ENCODE results near the gene WDR33.
A peak's percentile ranks its signal among the peaks of the same experiment; 100 is the strongest.
"Not testable (repeated sequence)": the region's sequence is repeated elsewhere in the genome, so short reads cannot be mapped to it uniquely, and the experiment has no call there.

The WDR33 gene

DNA sequence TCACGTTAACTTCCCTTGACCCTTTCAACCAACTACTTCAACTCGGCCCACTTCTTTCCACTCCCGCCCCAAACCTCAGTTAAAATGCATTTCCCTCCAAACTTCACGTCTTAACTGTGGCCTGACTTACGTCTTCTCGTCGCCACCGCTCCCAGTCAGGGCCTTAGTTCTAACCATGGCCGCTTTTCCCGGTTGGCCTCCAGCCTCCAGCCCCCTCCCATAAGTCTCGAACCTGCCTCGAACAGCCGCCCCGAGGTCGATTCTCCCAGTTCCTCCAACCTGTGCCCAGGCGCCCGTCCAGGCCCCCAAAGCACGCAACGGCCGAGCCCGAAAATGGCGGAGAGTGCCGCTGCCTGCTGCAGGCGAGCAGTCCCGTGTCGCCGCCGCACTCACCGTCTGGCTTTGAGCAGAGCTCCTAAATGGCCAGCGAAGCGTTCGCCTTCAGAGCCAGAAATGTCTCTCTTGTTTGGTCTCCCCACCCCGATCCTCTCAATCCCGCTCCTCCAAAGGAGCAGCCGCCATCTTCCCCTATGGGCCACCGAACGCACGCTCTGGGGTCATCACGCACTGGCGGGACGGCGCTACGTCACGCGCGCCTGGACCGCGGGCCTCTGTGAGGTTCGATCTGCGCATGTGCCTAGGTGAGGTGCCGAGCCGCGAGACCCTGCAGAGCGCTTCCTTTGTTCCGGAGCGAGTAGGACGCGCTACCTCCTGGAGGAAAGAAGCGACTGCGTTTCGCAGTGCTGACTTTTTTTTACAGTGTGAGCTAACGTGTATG, at the start of gene WDR33:
TSS of gene WDR33 (minus strand) at position 553 of the 778 bp plus-strand sequence. CDS start 40,190 bp downstream, outside the sequence.
- DNase-seq = peak; percentile 97

DNA sequence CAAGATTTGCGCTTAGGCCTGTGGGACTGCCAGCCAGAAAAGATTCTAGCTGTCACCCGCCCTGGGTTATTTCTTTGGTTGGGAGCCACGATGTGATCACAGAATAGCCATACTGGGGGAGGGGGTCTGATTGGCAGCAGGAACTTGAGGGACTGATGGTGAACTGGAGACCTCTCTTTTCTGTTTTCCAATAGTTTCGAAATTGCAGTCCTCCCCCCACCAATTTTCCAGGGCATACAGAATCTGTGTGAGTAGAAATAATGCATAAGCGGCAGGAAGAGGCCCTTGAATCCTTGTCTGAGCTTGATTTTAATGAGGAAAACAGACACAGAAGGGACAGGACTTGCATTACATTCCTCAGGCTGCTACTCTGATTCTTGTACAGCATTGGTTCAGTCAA, 49.2 kb upstream of the WDR33 start:
- no peak for DNase-seq

DNA sequence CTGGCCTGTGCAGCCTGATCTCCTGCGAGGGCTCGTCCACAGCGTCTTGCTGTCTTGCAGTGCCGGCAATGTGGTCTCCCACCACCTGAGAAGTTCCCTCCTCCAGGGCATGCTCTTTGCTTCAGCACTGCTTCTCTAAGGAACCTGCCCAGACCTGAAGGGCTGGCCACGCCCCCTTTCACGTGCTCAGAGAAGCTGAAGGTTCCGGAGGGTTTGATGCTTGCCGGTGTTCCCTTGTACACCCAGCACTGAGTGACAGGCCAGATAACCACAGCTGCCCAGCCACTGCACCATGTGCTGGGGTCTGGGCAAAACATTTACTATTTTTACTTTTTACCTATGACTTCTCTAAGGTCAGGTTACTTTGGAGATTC, 48.7 kb upstream of the WDR33 start:
- peak; percentile 50 for DNase-seq

DNA sequence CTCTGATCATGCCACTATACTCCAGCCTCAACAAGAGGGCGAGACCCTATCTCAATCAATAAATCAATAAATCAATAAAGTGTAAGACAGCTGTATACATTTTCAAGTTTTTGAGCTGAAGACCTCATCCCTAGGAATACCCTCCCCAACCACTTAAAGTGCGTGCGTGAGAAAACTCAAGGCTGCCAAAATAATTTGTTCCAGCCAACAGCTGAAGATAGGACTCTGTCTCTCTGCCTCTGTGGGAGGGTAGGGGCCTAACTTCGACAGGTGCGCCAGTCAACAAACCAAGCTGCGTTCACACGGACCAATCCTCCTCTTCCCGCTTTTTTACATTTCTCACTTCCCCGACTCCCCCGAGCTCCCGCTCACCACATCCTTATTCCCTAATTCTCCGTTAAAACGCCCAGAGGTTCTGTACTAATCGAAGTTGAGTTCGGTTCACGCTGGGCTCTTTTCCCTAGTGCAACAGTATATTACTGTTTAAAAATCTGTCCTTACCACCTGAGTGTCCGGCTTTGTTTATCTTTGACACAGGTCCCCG, 46.4 kb upstream of the WDR33 start:
- DNase-seq = peak; percentile 41

DNA sequence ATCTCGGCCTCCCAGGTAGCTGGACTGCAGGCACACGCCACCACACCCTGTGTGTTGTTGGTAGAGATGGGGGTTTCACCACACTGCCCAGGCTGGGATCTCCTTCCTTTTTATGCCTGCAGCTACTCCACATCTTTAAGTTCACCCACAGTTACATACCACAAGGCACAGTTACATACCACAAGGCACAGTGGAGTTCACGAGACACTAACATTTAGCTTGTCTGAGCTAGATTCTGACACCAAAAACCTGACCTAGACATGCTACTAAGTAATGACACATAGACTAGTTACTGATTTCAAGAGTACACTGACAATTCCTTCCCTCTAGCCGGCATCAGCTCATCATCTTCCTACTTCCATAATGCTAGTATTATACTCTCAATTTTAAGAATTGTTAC, 42.7 kb upstream of the WDR33 start:
- DNase-seq = peak; percentile 47

DNA sequence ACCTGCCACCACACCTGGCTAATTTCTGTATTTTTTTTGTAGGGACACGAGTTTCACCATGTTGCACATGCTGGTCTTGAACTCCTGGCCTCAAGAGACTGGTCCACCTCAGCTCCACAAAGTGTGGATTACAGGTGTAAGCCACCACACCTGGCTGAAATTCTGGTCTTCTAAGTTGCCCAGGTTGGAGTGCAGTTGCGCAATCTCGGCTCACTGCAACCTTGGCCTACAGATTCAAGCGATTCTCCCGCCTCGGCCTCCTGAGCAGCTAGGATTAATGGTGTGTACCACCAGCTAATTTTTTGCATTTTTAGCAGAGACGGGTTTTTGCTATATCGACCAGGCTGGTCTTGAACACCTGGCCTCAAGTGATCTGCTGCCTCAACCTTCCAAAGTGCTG, 41.4 kb upstream of the WDR33 start:
- no peak for DNase-seq

DNA sequence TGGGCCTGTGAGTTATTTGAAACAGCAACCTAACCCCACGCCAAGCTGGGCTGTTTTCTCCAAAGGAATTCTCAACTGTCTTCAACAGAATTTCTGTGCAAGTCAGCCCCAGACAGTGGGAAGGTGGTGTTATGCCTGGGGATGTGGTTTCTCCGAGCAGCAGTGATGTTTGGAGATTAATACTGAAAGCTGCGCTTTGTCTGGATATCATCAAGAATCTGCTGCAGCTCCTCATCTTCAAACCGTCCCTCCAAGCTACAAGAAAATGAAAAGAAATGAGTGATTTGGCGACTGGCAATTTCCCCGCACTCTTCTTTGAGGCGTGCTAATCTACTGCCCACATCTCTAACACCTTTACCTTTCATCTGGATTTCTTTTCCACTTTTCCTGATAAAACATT, 37.0 kb upstream of the WDR33 start:
- DNase-seq = peak; percentile 61

DNA sequence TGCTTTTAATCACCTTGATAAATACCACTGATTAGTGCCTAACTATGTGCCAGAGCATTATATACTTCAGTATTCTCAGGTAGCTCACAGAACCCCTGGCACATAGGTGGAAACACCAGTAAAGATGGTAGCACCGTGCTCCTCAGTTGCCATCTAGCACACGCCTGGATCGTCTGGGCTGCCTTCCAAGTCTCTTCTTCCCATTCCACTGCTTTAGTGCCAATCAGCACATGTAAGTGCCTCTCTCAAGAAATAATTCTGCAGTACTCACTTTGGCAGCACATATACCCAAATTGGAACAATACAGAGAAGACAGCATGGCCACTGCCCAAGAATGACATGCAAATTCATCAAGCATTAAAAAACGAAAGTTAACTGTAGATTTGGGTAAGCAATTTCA, 34.0 kb upstream of the WDR33 start:
- no peak for DNase-seq

DNA sequence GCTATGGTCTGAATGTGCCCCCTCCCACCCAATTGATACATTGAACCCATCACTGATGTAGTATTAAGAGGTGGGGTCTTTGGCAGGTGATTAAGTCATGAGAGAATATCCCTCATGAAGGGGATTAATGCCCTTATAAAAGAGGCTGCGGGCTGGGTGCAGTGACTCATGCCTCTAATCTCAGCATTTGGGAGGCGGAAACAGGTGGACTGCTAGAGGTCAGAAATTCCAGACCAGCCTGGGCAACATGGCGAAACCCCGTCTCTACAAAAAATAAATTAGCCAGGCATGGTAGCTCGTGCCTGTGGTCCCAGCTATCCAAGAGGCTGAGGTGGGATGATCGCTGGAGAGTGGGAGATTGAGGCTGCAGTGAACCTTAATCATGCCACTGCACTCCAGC, 32.7 kb upstream of the WDR33 start:
- DNase-seq = no peak

DNA sequence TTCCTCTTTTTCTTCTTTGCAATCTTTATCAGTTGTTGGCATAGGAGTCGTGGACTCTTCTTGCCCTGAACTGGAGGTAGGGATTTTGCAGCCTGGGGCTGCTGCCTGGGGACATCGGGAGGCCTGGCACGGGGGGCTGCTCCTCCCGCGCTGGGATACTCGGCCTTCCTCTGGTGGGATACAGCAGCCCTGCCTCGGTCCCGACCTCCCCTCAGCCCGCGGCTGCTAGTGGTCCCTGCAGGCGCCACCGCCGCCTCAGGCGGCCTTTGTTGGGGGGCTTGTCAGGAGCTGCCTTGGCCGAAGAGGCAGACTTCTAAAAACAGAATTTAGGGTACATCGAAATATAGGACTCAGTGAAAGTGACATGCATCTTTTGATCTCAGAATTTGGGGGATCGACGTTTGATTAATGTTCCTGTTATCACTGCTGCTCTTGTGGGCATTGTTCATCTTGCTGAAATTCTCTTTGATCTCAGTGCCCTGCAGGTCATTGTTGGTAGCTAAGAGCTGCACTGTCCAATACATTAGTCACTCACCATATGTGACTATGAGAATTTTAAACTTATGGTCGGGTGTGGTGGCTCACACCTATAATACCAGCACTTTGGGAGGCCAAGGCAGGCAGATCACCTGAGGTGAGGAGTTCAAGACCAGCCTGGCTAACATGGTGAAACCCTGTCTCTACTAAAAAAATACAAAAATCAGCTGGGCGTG, 30.7 kb upstream of the WDR33 start:
- DNase-seq = no peak

DNA sequence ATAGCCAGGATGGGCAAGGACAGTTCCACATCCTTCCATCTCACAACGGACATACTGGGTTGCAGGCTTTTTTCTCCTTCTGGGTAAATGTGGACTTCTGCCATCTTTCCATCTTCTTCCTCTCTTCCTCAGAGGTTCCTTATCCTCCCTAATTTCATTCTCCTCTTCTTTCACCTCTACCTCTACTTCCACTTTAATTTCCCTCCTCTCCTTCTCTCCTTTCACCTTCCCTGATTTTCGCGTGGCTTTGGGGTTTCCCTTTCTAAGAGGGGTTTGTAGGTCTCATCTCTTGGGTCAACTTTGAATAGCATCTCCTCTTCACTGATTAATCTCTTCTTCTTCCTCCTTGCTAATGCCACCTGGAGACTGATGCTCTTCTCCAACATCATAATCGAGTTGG, 29.9 kb upstream of the WDR33 start:
- DNase-seq = no peak

DNA sequence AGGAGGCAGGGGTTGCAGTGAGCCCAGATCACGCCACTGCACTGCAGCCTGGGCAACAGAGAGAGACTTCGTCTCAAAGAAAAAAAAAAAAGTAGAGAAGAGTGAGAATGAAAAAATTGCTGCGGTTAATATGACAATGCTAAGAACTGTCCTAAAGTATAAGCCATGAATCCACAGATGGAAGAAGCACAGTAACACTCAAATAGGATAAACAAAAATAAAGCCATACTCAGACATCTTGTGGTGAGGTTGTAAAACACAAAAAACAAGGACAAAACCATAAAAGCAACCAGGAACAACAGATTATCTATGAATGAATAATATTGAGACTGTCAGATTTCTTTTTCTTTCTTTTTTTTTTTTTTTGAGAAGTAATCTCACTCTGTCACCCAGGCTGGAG, 24.0 kb upstream of the WDR33 start:
- DNase-seq = no peak

DNA sequence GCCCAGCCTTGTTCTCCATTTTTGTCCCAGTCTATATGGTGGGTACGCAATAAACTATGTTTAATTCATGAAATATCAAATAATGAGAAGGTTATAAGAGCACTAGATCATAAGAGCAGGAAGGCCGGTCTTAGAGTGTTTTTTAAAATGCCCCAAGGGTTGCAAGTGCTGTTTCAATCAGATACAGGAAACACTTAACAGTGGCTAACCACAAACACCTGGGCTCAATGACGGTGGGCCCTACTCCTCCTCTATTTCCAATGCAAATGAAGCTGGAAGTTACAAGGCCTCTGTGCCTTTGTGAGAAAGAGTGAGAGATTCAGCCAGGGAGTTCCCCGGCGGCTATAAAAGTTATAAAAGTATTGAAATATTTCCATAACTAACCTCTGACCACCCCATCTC, 18.9 kb upstream of the WDR33 start:
- peak; percentile 85 for DNase-seq

DNA sequence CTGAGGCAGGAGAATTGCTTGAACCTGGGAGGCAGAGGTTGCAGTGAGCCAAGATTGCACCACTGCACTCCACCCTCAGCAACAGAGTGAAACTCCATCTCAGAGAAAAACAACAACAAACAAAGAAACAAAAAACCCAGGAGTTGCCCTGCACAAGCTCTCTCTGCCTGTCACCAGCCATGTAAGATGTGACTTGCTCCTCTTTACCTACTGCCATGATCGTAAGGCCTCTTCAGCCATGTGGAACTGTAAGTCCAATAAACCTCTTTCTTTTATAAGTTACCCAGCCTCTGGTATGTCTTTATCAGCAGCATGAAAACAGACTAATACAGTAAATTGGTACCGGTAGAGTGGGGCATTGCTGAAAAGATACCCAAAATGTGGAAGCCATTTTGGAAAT, 15.7 kb upstream of the WDR33 start:
- not testable (repeated sequence) for DNase-seq

DNA sequence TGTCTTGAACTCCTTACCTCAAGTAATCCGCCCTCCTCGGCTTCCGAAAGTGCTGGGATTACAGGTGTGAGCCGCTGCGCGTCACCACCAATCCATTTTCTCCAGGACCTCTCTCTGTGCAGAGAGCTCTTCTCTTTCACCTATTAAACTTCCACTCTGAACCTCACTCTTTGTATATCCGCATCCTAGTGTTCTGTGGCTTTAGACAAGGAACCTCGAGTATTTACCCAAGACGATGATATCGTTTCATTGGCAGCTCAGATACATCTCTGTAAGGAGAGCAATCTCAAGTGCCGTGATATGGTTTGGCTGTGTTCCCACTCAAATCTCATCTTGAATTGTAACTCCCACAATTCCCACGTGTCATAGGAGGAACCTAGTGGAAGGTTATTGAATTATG, 15.1 kb upstream of the WDR33 start:
- DNase-seq = no peak

DNA sequence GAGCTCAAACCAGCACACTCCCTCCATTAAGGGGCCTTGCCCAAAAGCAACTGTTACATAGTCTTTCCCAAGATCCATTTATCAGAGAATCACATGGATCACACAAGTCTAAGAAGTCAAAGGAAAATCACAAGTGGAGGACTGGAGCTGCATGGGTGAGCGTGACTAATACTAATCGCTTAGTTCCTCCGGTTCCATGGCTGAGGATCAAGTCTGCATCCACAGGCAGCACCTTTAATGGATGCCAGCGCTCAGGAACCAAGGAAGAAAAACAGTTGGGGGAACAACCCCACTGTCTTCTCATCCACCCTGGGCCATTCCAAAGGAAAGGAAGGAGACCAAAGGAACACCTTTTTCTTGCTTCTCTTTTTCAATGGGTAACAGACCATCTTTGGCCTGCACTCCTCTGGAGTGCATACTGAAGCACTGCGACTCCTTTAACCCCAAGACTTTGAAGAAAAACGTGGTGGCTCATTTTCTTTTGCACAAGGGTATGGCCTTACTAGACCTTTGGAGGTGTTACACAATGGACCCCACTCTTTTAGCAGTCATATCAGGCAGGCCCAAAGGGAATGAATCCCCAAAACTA, 9.2 kb upstream of the WDR33 start:
- no peak for DNase-seq

DNA sequence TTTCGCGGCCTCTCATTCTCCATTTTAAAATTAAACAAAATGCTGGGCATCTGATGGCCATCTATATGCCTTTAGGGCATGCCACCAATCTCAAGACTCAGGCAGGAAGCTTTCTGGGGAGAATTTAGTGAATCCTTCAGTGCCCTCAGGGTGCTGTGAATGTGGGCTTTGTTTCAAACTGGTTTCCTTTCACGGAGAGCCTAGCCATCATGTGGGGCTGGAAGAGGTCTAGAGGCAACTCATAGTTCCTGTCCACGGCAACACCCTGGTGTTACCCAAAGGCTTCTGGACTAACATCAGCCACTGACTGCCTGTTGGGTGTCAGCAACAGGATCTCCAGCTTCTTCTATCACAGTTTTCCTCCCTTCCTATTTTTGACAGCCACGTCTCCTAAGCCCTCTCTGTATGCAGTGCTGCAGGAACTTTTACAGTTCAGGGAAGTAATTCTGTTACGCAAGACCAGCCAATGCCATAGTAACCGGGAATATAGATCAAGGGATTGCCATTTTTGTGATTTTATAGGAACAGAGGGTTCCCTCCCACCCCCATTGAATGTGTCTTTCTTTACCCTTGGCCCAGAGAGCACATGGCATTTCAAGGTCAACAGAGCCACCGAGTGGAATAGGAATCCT, 7.9 kb upstream of the WDR33 start:
- DNase-seq = no peak

DNA sequence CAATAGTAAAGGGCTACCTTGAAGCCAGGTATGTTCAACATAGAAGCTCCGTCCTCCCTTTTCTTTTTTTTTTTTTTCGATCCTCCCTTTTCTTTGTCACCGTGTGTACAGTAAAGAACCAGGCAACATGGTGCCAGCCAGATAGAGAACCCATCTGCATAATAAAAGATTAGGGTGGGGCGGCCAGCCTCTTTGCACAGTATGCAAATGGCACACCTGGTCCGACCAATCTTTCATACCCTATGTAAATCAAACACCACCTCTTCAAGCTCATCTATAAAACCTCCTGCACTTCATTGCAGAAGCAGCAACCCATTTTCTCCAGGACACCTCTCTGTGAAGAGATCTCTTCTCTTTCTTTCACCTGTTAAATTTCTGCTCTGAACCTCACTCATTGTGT, 7.3 kb upstream of the WDR33 start:
- DNase-seq = no peak

DNA sequence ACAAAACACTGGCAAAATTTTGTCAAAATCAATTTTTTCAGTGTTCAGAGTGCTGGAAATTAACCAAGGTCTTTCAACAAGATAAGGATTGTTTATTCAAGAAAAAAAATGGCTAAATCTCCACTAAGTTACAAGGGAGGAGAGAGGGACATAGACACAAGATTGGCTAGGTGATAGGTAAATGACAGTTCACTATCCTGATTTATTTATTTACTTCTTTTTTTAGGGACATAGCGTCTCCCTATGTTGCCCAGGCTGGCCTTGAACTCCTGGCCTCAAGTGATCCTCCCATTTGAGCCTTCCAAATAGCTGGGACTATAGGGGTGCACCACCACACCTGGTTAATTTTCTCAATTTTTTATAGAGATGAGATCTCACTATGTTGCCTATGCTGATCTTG, 3.7 kb upstream of the WDR33 start:
- no peak for DNase-seq

DNA sequence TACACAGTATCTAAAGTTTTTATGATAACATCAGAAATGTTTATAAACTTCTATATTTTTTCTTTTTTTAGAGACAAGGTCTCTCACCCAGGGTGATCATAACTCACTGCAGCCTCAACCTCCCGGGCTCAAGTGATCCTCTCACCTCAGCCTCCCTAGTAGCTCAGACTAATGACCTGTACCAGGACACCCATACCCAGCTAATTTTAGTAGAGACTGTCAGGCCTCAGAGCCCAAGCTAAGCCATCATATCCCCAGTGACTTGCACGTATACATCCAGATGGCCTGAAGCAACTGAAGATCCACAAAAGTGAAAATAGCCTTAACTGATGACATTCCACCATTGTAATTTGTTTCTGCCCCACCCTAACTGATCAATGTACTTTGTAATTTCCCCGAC, 1.5 kb upstream of the WDR33 start:
- not testable (repeated sequence) for DNase-seq

DNA sequence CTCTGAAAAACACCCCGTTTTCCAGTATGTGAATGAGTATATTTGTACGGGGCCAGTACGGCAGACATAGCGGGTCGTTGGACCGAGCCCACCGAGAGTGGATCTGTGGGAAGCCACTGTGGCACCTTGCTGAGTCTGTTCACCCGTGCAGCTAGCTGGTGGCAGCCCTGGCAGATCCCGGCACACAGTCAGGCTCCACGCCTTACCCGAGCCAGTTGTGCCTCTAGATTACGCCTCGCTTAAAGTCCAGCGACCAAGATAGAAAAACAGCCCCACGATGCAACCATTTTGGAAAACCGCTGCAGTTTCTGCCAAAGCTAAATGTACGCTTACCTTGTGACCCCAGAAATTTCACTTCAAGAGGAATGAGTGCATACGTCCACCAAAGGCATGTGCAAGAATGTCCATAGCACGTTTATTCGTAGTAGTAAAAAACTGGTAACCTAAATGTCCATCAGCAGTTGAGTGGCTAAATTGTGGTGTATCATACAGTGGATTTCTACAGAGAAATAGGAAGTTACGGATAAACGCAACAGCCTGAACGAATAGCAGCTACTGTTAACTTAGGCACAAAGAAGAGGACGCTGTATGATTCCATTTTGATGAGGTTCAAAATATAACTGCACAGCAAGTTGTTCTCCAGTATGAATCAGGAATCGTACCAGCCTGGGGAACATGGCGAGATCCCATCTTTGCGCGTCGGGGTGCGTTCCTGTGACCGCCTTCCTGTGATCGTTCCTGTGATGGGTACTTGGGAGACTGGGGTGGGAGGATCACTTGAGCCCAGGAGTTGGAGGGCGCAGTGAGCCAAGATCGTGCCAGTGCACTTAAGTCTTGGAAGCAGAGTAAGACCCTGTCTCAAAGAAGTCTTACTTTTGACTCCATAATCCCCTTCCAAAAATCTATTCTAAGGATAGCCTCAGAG, 688 bp upstream of the WDR33 start:
- no peak for DNase-seq

DNA sequence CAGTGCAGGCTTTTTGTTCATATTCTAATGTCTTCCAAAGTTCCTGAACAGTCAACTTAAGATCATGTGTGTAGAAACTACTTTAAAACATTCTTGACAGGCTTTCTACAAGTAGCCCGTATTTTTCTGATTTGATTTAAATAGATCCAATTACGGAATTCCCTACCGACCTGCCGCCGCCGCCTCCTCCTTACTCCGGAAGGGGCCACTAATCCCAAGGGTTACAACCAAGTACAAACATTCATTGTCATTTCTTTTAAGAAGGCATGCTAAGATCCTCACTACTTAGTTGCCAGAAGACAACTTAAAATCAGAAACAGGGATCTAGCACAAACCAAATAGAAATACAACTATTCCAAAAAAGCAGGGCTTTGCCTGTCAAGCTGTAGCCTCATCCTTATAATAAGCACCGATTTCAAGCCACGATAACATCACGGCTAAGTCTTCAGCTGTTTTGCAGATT, 784 bp downstream of the WDR33 start:
- DNase-seq = no peak

All from activated CD4-positive, alpha-beta T cell treated with anti-CD3 and anti-CD28 coated beads, Interleukin-2, Interleukin-6, amounts not matched to agents 100 ng/mL and 50 ng/mL, durations not matched to agents 16 hours and 8 hours (primary cell).